HepG2 (cell line): ENCODE measurements around the gene ZNF17. TPM values are rescaled to one million over a fixed set of nuclear protein-coding genes. Genes with fewer than 3 reads are reported as not detected.

ENCODE experiments used
- CEBPG ChIP-seq: IDR thresholded peaks from 2 replicates; pipeline ENCODE4 v1.6.1; 2016
- CREB1 ChIP-seq, 2 experiments: fragments of 450-650 bp in 1 of 2; IDR thresholded peaks; 2 replicates each; pipeline ENCODE4 v1.6.1; 2016 to 2017; ENCODE audit warnings: control low read depth in 1 of 2, mild to moderate bottlenecking in 1 of 2, missing compliant biosample characterization in 1 of 2, missing genetic modification characterization in 1 of 2
- HMG20A ChIP-seq: IDR thresholded peaks from 2 replicates; pipeline ENCODE4 v1.6.1; 2016; ENCODE audit warnings: borderline replicate concordance
- HMGXB4 ChIP-seq, 2 experiments: sonication (generic) in 1 of 2; formaldehyde crosslinking in 1 of 2; IDR thresholded peaks; 2 replicates each; pipeline versions ENCODE4 v1.4.0 to v1.6.1; 2018 to 2020; ENCODE audit warnings: missing genetic modification reagents in 2 of 2, borderline replicate concordance in 1 of 2, low read depth in 1 of 2, mild to moderate bottlenecking in 1 of 2, missing biosample characterization in 1 of 2
- MAFF ChIP-seq: IDR thresholded peaks from 2 replicates; pipeline ENCODE4 v1.6.1; 2011; ENCODE audit warnings: low read depth, low read length, improper control_type of control experiment
- MED8 ChIP-seq: sonication (generic); formaldehyde crosslinking; IDR thresholded peaks from 2 replicates; pipeline ENCODE4 v1.8.1; 2023; ENCODE audit warnings: mild to moderate bottlenecking, missing genetic modification reagents; ENCODE audit not compliant: insufficient replicate concordance
- MIXL1 ChIP-seq: IDR thresholded peaks from 2 replicates; pipeline ENCODE4 v1.6.1; 2016
- NR2F1 ChIP-seq, 2 experiments: fragments of 450-650 bp in 1 of 2; formaldehyde crosslinking in 1 of 2; IDR thresholded peaks; 2 replicates each; pipeline versions ENCODE4 v1.5.0 to v1.6.1; 2016 to 2020; ENCODE audit warnings: mild to moderate bottlenecking in 1 of 2, missing compliant biosample characterization in 1 of 2, missing genetic modification reagents in 1 of 2, moderate library complexity in 1 of 2
- SRSF4 ChIP-seq: fragments of 200-400 bp; formaldehyde crosslinking; IDR thresholded peaks from one replicate; pipeline ENCODE4 v1.6.1; 2018; ENCODE audit warnings: mild to moderate bottlenecking, low read depth, low read length, moderate library complexity; ENCODE audit not compliant: poor library complexity, severe bottlenecking
- YEATS4 ChIP-seq: sonication (generic); formaldehyde crosslinking; IDR thresholded peaks from 2 replicates; pipeline ENCODE4 v1.4.0; 2020; ENCODE audit warnings: missing genetic modification reagents, borderline replicate concordance
- ZBTB2 ChIP-seq: sonication (generic); formaldehyde crosslinking; IDR thresholded peaks from 2 replicates; pipeline ENCODE4 v1.8.0; 2022; ENCODE audit warnings: low read depth, missing genetic modification reagents
- ZBTB49 ChIP-seq: sonication (generic); formaldehyde crosslinking; IDR thresholded peaks from 2 replicates; pipeline ENCODE4 v1.4.0; 2020; ENCODE audit warnings: missing genetic modification reagents, borderline replicate concordance
- ZNF614 ChIP-seq: IDR thresholded peaks from 2 replicates; pipeline ENCODE4 v1.6.1; 2018; ENCODE audit warnings: missing biosample characterization, missing genetic modification reagents, inconsistent platforms, borderline replicate concordance
- ZNF660 ChIP-seq: sonication (generic); formaldehyde crosslinking; IDR thresholded peaks from 2 replicates; pipeline ENCODE4 v1.5.1; 2020; ENCODE audit warnings: mild to moderate bottlenecking, low read depth, missing genetic modification reagents, borderline replicate concordance
- polyA plus RNA-seq, 8 experiments: library from polyadenylated mRNA; depleted of rRNA in 3 of 8; stranded (reverse) in 7 of 8; unstranded in 1 of 8; fragments of >200 nt; fragmentation: Illumina TruSeq in 4 of 8; extraction: Trizol in 4 of 8; gene quantifications; 2 replicates each; pipeline versions ENCODE4 v1.2.1 to v1.2.3, GENCODE V29; 2011 to 2016; ENCODE audit warnings: low read depth in 4 of 8, missing spikeins in 1 of 8, mixed read lengths in 1 of 8; ENCODE audit not compliant: insufficient read depth in 1 of 8
- total RNA-seq, 5 experiments: library from RNA; depleted of rRNA; stranded (reverse); fragments of >200 nt; fragmentation: Illumina TruSeq; extraction: Trizol; gene quantifications; 2 replicates each; pipeline ENCODE4 v1.2.3, GENCODE V29; 2016; ENCODE audit warnings: low read depth in 1 of 5
- TF ChIP-seq, protein P1 (sequence below), 2 experiments: IDR thresholded peaks; 2 replicates each; pipeline ENCODE4 v1.6.1; 2011 to 2012; ENCODE audit warnings: low read length in 2 of 2, borderline replicate concordance in 1 of 2, low read depth in 1 of 2, mild to moderate bottlenecking in 1 of 2, moderate library complexity in 1 of 2

ZNF17 gene
- total and polyA plus RNA-seq, 2 of the 13 experiments (the other 11 are each of a cell fraction or from before 2014, with no cell fraction given): 3.7 to 10.1 TPM

DNA sequence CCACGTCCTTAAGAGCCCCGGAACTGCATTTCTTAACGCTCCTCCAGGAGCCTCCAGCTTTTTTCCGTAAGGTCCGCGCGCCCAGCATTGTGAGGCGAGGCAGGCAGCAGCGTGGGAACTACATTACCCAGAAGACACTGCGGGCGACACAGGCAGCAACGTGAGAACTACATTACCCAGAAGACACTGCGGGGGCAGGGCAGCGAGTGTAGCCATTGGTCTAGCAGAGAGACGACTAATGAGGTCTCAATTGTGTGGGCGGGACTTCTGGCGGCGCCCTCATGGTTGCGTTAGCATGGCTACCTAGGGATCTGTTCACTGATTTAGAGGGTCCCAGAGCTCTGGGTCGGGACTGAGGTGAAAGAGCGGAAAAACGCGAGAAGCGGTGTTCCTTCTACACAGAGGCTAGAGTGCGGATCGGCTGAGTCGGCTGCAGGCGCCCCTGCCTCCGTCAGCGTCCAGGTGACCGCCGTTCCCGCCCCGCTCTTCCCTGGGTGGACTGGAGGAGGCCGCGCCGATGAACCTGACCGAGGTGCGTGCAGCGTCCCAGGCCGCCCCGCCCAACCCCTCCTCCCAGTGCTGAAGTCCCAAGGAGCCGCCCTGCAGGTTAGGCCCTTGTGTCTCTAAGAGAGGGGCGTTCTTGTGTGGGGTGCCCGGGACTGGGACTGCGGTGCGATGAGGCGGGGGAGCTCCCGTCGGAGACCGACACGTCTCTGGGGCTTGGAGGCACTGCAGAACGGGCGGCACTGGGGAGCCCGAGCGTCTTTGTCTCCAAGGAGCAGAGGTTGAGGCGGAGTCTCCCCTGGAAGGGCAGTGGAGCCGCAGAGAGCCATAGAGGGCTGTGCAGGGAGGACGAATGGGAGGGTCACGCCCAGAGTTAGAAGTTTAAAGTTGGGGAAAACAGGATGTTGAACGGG, 24.4 kb downstream of the ZNF17 start, which contains the start of gene ZNF749 (continued):
- TF ChIP-seq, protein P1, sequence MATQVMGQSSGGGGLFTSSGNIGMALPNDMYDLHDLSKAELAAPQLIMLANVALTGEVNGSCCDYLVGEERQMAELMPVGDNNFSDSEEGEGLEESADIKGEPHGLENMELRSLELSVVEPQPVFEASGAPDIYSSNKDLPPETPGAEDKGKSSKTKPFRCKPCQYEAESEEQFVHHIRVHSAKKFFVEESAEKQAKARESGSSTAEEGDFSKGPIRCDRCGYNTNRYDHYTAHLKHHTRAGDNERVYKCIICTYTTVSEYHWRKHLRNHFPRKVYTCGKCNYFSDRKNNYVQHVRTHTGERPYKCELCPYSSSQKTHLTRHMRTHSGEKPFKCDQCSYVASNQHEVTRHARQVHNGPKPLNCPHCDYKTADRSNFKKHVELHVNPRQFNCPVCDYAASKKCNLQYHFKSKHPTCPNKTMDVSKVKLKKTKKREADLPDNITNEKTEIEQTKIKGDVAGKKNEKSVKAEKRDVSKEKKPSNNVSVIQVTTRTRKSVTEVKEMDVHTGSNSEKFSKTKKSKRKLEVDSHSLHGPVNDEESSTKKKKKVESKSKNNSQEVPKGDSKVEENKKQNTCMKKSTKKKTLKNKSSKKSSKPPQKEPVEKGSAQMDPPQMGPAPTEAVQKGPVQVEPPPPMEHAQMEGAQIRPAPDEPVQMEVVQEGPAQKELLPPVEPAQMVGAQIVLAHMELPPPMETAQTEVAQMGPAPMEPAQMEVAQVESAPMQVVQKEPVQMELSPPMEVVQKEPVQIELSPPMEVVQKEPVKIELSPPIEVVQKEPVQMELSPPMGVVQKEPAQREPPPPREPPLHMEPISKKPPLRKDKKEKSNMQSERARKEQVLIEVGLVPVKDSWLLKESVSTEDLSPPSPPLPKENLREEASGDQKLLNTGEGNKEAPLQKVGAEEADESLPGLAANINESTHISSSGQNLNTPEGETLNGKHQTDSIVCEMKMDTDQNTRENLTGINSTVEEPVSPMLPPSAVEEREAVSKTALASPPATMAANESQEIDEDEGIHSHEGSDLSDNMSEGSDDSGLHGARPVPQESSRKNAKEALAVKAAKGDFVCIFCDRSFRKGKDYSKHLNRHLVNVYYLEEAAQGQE (IDR thresholded peaks at IDR 0.05; ENCODE audit: borderline replicate concordance in 1 of 2, low read depth in 1 of 2, low read length in 2 of 2): peak in 1 of 2 experiments; percentile 28; a peak in 1 of 4 replicates
- TF ChIP-seq MIXL1 (CRISPR knock-in tag): peak; percentile 86
- no peak for TF ChIP-seq ZBTB49 (CRISPR knock-in tag)
- TF ChIP-seq MED8 (CRISPR knock-in tag): peak; percentile 48
- TF ChIP-seq CEBPG (CRISPR knock-in tag): peak; percentile 53; the same call in 1 of the 2 replicates
- no peak for TF ChIP-seq ZBTB2 (CRISPR knock-in tag)
- TF ChIP-seq ZNF614 (CRISPR knock-in tag): peak; percentile 55; the same call in 1 of the 2 replicates
- TF ChIP-seq ZNF660 (CRISPR knock-in tag): no peak
- no peak for TF ChIP-seq MAFF
- peak; percentile 24 to 84; a peak in 3 of 4 replicates for TF ChIP-seq HMGXB4 (CRISPR knock-in tag; IDR thresholded peaks at IDR 0.05; ENCODE audit: borderline replicate concordance in 1 of 2, low read depth in 1 of 2)
- peak; percentile 61 for TF ChIP-seq YEATS4
- TF ChIP-seq SRSF4: no peak
- TF ChIP-seq HMG20A (CRISPR knock-in tag): no peak
- TF ChIP-seq NR2F1 (CRISPR knock-in tag; IDR thresholded peaks at IDR 0.05): no peak
- TF ChIP-seq CREB1 (IDR thresholded peaks at IDR 0.05): peak; percentile 82
- TF ChIP-seq CREB1 (CRISPR knock-in tag; IDR thresholded peaks at IDR 0.05): peak; percentile 97
